PC-9 (cell line): ENCODE data around the gene FAF1. TPM values are rescaled to one million over a fixed set of nuclear protein-coding genes. Genes with fewer than 3 reads are reported as not detected.
"Not testable (repeated sequence)": the region's sequence is repeated elsewhere in the genome, so short reads cannot be mapped to it uniquely, and the experiment has no call there.

Experiments used
- BruUV-seq: library from RNA; stranded (reverse); fragments of 400-500 nt; replicated peaks from 2 replicates; lab custom pipeline; 2021; lab: Mats Ljungman, UMichigan
- CTCF ChIA-PET: fragments of 300-600 bp; sonication (Branson Sonifier 250); formaldehyde crosslinking; loops from one replicate; lab custom pipeline; 2022; ENCODE audit warnings: antibody characterized with exemption; lab: Charles Lee
- POLR2A ChIA-PET: fragments of 300-600 bp; sonication (Branson Sonifier 250); formaldehyde crosslinking; loops from one replicate; lab custom pipeline; 2022; ENCODE audit warnings: antibody characterized with exemption; ENCODE audit not compliant: unreplicated experiment; lab: Charles Lee
- DNase-seq, 2 experiments: peaks; one replicate each; pipeline versions ENCODE4 v3.0.0 to v3.0.0-alpha.2; 2015 to 2022; ENCODE audit warnings: mixed read lengths in 1 of 2
- H2AFZ ChIP-seq: fragments of 200-600 bp; sonication (generic); 2 replicates; pipeline ENCODE4 v1.8.1; 2017; ENCODE audit warnings: antibody characterized with exemption
- H3F3A ChIP-seq: fragments of 200-600 bp; sonication (generic); 2 replicates; pipeline ENCODE4 v1.8.1; 2017; ENCODE audit warnings: antibody characterized with exemption, mild to moderate bottlenecking, low read depth; ENCODE audit not compliant: insufficient read depth
- H3K27ac ChIP-seq: fragments of 200-600 bp; sonication (generic); 2 replicates; pipeline ENCODE4 v1.6.1; 2016; ENCODE audit warnings: mixed run types
- H3K27me3 ChIP-seq: fragments of 200-600 bp; sonication (generic); 2 replicates; pipeline ENCODE4 v1.6.1; 2016; ENCODE audit warnings: low read depth, mixed run types; ENCODE audit not compliant: insufficient read depth
- H3K36me3 ChIP-seq: fragments of 200-600 bp; sonication (generic); 2 replicates; pipeline ENCODE4 v1.6.1; 2016; ENCODE audit warnings: low read depth, mixed run types
- H3K4me1 ChIP-seq: fragments of 200-600 bp; sonication (generic); replicated peaks from 2 replicates; pipeline ENCODE4 v1.6.1; 2016; ENCODE audit warnings: mixed run types; ENCODE audit not compliant: insufficient read depth
- H3K4me2 ChIP-seq: fragments of 200-600 bp; sonication (generic); 2 replicates; pipeline ENCODE4 v1.6.1; 2017; ENCODE audit warnings: mixed run types
- H3K4me3 ChIP-seq: fragments of 200-600 bp; sonication (generic); 2 replicates; pipeline ENCODE4 v1.6.1; 2016; ENCODE audit warnings: mixed run types
- H3K79me2 ChIP-seq: fragments of 200-600 bp; sonication (generic); 2 replicates; pipeline ENCODE4 v1.6.1; 2017; ENCODE audit warnings: low read depth, mixed run types
- H3K9me2 ChIP-seq: fragments of 200-600 bp; sonication (generic); 2 replicates; pipeline ENCODE4 v1.8.1; 2017; ENCODE audit warnings: mild to moderate bottlenecking; ENCODE audit not compliant: insufficient read depth
- H3K9me3 ChIP-seq: fragments of 200-600 bp; sonication (generic); 2 replicates; pipeline ENCODE4 v1.8.1; 2016; ENCODE audit warnings: low read depth; ENCODE audit not compliant: insufficient read depth
- H4K20me1 ChIP-seq: fragments of 200-600 bp; sonication (generic); 2 replicates; pipeline ENCODE4 v1.8.1; 2017; ENCODE audit not compliant: insufficient read depth
- EZH2 ChIP-seq: fragments of 200-600 bp; sonication (generic); IDR thresholded peaks from 2 replicates; pipeline ENCODE4 v1.8.0; 2017; ENCODE audit warnings: antibody characterized with exemption, low read depth
- intact Hi-C: fragments of 100-400 bp; cut with micrococcal nuclease; formaldehyde crosslinking; loops from one replicate; pipeline ENCODE4 v1.10.0; 2022; ENCODE audit not compliant: unreplicated experiment
- total RNA-seq: library from RNA; stranded (reverse); gene quantifications from 2 replicates; pipeline ENCODE4 v1.2.3, GENCODE V29; 2021
- TF ChIP-seq, protein P1 (sequence below): fragments of 200-600 bp; sonication (generic); conservative IDR thresholded peaks from 2 replicates; pipeline ENCODE4 v1.6.1; 2017; ENCODE audit warnings: mixed run types, antibody characterized with exemption, mild to moderate bottlenecking, moderate library complexity

FAF1 gene
- total RNA-seq, 1 experiment from 2014 or later = 105 TPM

DNA sequence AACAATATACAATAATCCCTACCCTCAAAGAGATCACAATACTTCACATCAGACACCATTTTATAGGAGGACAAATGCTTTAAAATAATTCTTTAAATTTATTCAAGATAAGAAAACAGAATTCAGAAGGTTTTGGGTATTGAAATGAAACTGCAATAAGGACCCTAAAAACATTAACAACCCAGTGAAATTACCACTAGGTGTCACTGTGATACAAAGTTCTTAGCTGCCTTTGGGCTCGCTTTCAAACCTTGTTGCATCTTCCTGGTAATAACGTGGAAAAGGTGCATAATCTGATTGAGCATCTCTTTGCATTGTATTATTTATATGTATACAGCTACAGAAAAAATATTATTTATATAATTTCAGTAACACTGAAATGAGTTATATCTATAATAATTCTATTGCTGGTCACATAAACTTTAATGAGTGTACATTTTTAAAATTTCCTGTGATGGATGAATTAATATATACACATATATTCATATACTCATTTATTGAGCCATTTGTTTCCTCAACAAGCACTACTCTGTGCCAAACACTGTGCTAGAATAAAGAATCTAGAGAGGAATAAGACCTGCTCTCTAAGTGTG is 185.2 kb downstream of the FAF1 start:
- no peak for DNase-seq
- H2AFZ ChIP-seq = no peak overlapping the region
- no peaks in the 10 kb centered on the region for H3K4me1 ChIP-seq
- peaks cover 16% of the 10 kb centered on the region for H3F3A ChIP-seq
- H4K20me1 ChIP-seq = peaks cover 9% of the 10 kb centered on the region; the same call in 1 of the 2 replicates
- ChIA-PET CTCF (interaction anchor here (0.6 to 0.9 kb wide), 6 partner anchors 15 to 575 kb away, joined by 3 to 9 read pairs (median 4); no protein-coding TSS in a partner anchor), POLR2A (no interaction called here)
- H3K4me2 ChIP-seq = no peak overlapping the region
- H3K36me3 ChIP-seq = no peaks in the 10 kb centered on the region
- H3K27me3 ChIP-seq = no peaks in the 10 kb centered on the region
- intact Hi-C loops = loop anchor here (10.0 kb wide), 3 partner anchors 270 to 1230 kb away; no protein-coding TSS in a partner anchor
- H3K4me3 ChIP-seq = no peak overlapping the region
- no peak overlapping the region for H3K27ac ChIP-seq
- TF ChIP-seq, protein P1, sequence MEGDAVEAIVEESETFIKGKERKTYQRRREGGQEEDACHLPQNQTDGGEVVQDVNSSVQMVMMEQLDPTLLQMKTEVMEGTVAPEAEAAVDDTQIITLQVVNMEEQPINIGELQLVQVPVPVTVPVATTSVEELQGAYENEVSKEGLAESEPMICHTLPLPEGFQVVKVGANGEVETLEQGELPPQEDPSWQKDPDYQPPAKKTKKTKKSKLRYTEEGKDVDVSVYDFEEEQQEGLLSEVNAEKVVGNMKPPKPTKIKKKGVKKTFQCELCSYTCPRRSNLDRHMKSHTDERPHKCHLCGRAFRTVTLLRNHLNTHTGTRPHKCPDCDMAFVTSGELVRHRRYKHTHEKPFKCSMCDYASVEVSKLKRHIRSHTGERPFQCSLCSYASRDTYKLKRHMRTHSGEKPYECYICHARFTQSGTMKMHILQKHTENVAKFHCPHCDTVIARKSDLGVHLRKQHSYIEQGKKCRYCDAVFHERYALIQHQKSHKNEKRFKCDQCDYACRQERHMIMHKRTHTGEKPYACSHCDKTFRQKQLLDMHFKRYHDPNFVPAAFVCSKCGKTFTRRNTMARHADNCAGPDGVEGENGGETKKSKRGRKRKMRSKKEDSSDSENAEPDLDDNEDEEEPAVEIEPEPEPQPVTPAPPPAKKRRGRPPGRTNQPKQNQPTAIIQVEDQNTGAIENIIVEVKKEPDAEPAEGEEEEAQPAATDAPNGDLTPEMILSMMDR = peak; percentile 83
- no peak for TF ChIP-seq EZH2
- BruUV-seq = no TSS peak
- H3K79me2 ChIP-seq = peaks cover 24% of the 10 kb centered on the region; the same call in 1 of the 2 replicates
- H3K9me3 ChIP-seq = no peaks in the 10 kb centered on the region
- no peaks in the 10 kb centered on the region for H3K9me2 ChIP-seq

DNA sequence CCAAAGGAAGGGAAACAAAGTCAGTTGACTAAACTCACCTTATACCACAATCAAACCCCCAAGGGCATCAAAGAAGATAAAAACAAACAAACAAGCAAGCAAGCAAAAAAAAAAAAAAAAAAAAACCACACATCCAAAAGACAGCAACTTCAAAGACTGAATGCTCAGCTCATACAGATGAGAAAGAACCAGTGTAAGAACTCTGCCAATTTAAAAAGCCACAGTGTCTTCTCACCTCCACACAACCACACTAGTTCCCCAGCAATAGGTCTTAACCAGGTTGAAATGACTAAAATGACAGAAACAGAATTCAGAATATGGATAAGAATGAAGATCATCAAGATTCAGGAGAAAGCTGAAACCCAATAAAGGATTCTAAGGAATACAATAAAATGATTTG is 193.4 kb downstream of the FAF1 start:
- Histone ChIP-seq H3K4me3 (no peak overlapping the region), H3K9me3 (no peaks in the 10 kb centered on the region), H4K20me1 (peaks cover 3% of the 10 kb centered on the region; the same call in 1 of the 2 replicates), H3K79me2 (peaks cover 47% of the 10 kb centered on the region), H3K36me3 (no peaks in the 10 kb centered on the region), H2AFZ (no peak overlapping the region), H3K4me2 (no peak overlapping the region), H3K27me3 (no peaks in the 10 kb centered on the region), H3K4me1 (no peaks in the 10 kb centered on the region), H3F3A (peaks cover 5% of the 10 kb centered on the region; the same call in 1 of the 2 replicates), H3K27ac (no peak overlapping the region), H3K9me2 (no peaks in the 10 kb centered on the region)
- CTCF ChIA-PET = no interaction called here
- POLR2A ChIA-PET = no interaction called here
- intact Hi-C loops = no loop called here
- TF ChIP-seq, protein P1 = no peak
- no peak for TF ChIP-seq EZH2
- no peak for DNase-seq
- no TSS peak for BruUV-seq

DNA sequence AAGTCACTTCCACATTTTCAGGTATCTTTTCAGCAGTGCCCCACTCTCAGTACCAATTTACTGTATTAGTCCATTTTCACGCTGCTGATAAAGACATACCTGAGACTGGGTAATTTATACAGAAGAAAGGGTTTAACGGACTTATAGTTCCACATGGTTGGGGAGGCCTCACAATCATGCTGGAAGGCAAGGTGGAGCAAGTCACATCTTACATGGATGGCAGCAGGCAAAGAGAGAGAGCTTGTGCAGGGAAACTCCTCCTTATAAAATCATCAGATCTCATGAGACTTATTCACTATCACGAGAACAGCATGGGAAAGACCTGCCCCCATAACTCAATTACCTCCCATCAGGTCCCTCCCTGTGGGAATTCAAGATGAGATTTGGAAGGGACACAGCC is 203.5 kb downstream of the FAF1 start:
- CTCF ChIA-PET, intact Hi-C loops, H2AFZ ChIP-seq: not testable (repeated sequence)

DNA sequence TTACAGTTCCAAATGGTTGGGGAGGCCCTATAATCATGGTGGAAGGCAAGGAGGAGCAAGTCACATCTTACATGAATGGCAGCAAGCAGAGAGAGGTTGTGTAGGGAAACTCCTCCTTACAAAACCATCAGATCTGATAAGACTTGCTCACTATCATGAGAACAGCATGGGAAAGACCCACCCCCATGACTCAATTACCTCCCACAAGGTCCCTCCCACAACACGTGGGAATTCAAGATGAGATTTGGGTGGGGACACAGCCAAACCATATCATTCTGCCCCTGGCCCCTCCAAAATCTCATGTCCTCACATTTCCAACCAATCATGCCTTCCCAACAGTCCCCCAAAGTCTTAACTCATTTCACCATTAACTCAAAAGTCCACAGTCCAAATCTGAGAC is 205.3 kb downstream of the FAF1 start:
- H3K9me2 ChIP-seq, H3K4me1 ChIP-seq, H3K4me2 ChIP-seq, H3K27ac ChIP-seq, H3K36me3 ChIP-seq, H4K20me1 ChIP-seq, H3K27me3 ChIP-seq, H2AFZ ChIP-seq, intact Hi-C loops, CTCF ChIA-PET, H3F3A ChIP-seq, H3K4me3 ChIP-seq, POLR2A ChIA-PET, H3K79me2 ChIP-seq, DNase-seq, BruUV-seq: not testable (repeated sequence)
- H3K9me3 ChIP-seq = peaks cover 12% of the 10 kb centered on the region; the same call in 1 of the 2 replicates

More for the DNA sequence above, 203.5 kb downstream of the FAF1 start:
- H3K4me1 ChIP-seq, H3F3A ChIP-seq, H3K4me2 ChIP-seq, BruUV-seq, H3K27me3 ChIP-seq, H3K4me3 ChIP-seq, POLR2A ChIA-PET, H4K20me1 ChIP-seq, DNase-seq, H3K27ac ChIP-seq, H3K9me2 ChIP-seq, H3K79me2 ChIP-seq, H3K36me3 ChIP-seq: not testable (repeated sequence)
- peaks cover 12% of the 10 kb centered on the region; the same call in 1 of the 2 replicates for H3K9me3 ChIP-seq
